Memory B cell (primary cell): ENCODE data around the gene AURKAIP1.
"Not testable (repeated sequence)": the region's sequence is repeated elsewhere in the genome, so short reads cannot be mapped to it uniquely, and the experiment has no call there.

Experiments used
- ATAC-seq: fragments of 150-1000 bp; cut with Tn5 transposase; 2 replicates; pipeline ENCODE4 v1.10.0; 2021; ENCODE audit warnings: low read depth, mild to moderate bottlenecking, moderate library complexity
- DNase-seq, 2 donors: peaks; one replicate each; pipeline ENCODE4 v3.0.0; 2022; ENCODE audit warnings: low spot score in 2 of 2
- H3K27ac Mint-ChIP-seq: one replicate; pipeline ENCODE4 v1.8.0; 2022; ENCODE audit warnings: mild to moderate bottlenecking, moderate library complexity, mixed read lengths
- H3K27me3 Mint-ChIP-seq: one replicate; pipeline ENCODE4 v1.8.0; 2022; ENCODE audit warnings: mixed read lengths
- H3K36me3 Mint-ChIP-seq: one replicate; pipeline ENCODE4 v1.8.0; 2022; ENCODE audit warnings: mild to moderate bottlenecking, mixed read lengths
- H3K4me1 Mint-ChIP-seq: one replicate; pipeline ENCODE4 v1.8.0; 2022; ENCODE audit warnings: mixed read lengths
- H3K4me3 Mint-ChIP-seq: one replicate; pipeline ENCODE4 v1.8.0; 2022; ENCODE audit warnings: mild to moderate bottlenecking, moderate library complexity, mixed read lengths
- H3K9me3 Mint-ChIP-seq: one replicate; pipeline ENCODE4 v1.8.0; 2022; ENCODE audit warnings: mixed read lengths

AURKAIP1 gene

DNA sequence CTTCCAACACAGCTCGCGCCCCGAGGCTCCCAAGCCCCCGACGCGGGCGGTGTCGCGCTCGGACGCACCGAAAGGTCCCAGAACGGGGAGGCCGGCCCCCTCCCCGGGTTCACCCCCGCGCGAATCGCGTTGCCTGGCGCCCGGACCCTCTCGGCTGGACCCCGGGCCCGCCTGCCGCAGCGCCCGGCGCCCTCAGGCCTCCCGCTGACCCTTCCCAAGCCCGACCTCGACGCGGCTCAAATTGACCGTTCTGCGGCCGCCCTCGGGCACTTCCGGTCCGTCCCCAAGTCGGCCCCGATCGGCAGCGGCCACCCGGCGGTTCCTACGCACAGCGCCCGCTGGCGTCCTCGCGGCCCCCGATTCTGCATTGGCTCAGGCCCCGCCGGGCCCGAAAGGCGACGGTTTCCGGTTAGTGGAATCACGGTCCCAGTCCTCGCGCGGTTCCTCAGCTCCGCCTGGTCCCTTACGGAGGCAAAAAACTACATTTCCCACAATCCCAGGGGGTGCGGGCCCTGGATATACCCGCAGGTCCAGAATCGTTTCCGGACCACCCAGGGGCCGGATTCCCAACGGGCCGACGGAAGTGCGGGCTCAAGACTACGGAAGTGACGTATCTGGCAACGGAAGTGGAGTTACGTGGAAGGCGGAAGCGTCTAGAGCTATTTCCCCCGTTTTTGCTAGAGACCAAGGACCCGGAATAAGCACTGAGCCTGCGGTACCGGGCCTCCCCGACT, at the start of gene AURKAIP1:
AURKAIP1 (minus strand) TSS at position 279 of the 734 bp plus-strand sequence. CDS start 451 bp downstream, outside the sequence.
- H3K9me3 Mint-ChIP-seq = no peaks in the 10 kb centered on the region
- H3K27me3 Mint-ChIP-seq = no peaks in the 10 kb centered on the region
- DNase-seq (peak; percentile 87 to 96), ATAC-seq (peak; percentile 84)
- peak within 1 kb of the TSS; percentile 85 for H3K27ac Mint-ChIP-seq
- H3K4me1 Mint-ChIP-seq = peaks cover 5% of the 10 kb centered on the region
- no peaks in the 10 kb centered on the region for H3K36me3 Mint-ChIP-seq
- H3K4me3 Mint-ChIP-seq = peak within 1 kb of the TSS; percentile 83

DNA sequence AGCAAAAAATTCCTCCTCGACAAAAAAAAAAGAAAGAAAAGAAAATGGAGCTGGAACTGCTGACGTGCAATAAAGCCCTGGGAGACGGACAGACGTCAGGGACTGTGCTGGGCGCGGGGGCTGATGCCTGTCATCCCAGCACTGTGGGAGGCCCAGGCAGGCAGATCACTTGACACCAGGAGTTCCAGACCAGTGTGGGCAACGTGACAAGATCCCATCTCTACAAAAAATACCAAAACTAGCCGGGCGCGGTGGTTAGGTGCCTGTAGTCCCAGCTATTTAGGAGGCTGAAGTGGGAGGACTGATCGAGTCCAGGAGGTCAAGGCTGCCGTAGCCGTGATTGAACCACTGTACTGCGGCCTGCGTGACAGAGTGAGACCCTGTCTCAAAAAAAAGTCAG, 49.7 kb upstream of the AURKAIP1 start:
- no peak for DNase-seq
- Mint-ChIP-seq H3K4me1 (peaks cover 3% of the 10 kb centered on the region), H3K36me3 (peaks cover 4% of the 10 kb centered on the region), H3K4me3 (no peak overlapping the region), H3K27me3 (peaks cover 24% of the 10 kb centered on the region), H3K9me3 (no peaks in the 10 kb centered on the region), H3K27ac (no peak overlapping the region)
- no peak for ATAC-seq

DNA sequence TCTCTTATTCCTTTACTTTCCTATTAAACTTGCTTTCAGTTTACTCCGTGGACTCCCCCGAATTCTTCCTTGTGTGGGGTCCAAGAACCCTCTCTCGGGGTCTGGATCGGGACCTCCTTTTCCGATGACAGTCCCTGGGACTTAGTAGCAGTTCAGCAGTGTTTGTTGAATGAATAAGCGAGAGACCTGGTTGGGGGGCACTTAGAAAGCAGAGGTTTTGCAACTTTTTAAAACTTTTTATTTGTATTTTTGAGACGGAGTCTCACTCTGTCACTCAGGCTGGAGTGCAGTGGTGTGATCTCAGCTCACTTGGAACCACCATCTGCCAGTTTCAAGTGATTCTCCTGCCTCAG, 48.2 kb upstream of the AURKAIP1 start:
- DNase-seq = no peak
- no peak overlapping the region for H3K4me3 Mint-ChIP-seq
- H3K36me3 Mint-ChIP-seq = peaks cover 2% of the 10 kb centered on the region
- no peak overlapping the region for H3K27ac Mint-ChIP-seq
- H3K4me1 Mint-ChIP-seq = peaks cover 3% of the 10 kb centered on the region
- H3K27me3 Mint-ChIP-seq = peaks cover 21% of the 10 kb centered on the region
- no peak for ATAC-seq
- H3K9me3 Mint-ChIP-seq = no peaks in the 10 kb centered on the region

DNA sequence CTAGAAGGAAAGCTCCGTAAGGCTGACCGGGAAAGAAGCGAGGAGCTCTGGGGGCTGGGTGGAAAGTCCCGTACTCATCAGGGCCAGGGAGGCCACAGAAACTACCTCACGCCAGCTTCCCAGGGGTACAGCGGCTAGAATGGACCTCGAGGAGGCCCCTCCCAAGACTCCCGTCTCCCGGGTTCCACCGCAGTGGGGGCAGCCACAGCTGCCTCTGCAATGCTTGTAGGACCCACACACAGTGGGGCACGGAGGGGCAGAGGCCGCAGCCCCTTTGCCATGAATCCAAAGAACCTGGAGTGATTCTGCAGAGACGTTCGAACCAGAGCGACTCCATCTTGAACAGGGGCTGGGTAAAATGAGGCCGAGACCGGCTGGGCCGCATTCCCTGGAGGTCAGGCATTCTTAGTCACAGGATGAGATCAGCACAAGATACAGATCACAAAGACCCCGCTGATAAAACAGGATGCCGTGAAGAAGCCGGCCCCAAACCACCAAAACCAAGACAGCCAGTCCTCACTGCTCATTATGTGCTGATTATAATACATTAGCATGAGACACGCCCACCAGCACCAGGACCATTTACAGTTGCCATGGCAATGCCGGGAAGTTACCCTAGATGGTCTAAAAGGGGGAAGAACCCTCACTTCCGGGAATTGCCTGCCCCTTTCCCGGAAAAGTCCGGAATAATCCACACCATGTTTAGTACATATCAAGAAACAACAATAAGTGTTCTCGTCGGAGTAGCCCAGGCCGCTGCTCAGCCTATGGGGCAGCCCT, 47.6 kb upstream of the AURKAIP1 start:
- Mint-ChIP-seq H3K4me1 (peaks cover 3% of the 10 kb centered on the region), H3K9me3 (no peaks in the 10 kb centered on the region), H3K4me3 (no peak overlapping the region), H3K36me3 (peaks cover 2% of the 10 kb centered on the region), H3K27ac (no peak overlapping the region), H3K27me3 (peaks cover 24% of the 10 kb centered on the region)
- ATAC-seq (peak; percentile 31), DNase-seq (no peak)

DNA sequence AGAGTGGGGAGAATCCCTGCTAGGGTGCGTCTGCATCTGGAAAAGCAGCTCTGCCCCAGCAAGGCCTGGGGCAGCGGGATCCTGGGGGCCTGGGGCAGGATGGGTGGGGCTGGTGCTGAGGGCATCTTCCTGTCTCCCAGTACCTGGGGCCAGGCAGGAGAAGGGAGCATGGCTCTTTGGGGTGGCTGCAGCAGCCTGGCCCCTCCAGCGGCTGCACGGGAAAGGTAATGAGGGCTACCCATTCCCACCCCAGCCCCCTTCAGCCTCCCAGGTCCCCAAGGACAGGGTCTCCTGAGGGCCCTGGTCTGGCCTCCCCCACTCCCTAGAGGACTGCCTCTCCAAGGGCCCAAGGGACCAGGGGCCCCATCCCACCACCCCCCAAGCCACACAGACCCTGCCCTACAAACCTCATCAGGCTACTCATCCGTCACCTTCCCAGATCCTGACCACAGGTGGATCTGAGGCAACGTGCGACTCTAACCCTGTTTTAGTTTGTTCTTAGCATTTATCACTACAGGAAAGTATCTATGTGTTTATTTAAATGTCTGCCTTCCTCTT, 47.0 kb upstream of the AURKAIP1 start:
- no peaks in the 10 kb centered on the region for H3K9me3 Mint-ChIP-seq
- no peak for DNase-seq
- no peak for ATAC-seq
- no peak overlapping the region for H3K27ac Mint-ChIP-seq
- peaks cover 3% of the 10 kb centered on the region for H3K4me1 Mint-ChIP-seq
- peaks cover 23% of the 10 kb centered on the region for H3K27me3 Mint-ChIP-seq
- peaks cover 2% of the 10 kb centered on the region for H3K36me3 Mint-ChIP-seq
- H3K4me3 Mint-ChIP-seq = no peak overlapping the region

DNA sequence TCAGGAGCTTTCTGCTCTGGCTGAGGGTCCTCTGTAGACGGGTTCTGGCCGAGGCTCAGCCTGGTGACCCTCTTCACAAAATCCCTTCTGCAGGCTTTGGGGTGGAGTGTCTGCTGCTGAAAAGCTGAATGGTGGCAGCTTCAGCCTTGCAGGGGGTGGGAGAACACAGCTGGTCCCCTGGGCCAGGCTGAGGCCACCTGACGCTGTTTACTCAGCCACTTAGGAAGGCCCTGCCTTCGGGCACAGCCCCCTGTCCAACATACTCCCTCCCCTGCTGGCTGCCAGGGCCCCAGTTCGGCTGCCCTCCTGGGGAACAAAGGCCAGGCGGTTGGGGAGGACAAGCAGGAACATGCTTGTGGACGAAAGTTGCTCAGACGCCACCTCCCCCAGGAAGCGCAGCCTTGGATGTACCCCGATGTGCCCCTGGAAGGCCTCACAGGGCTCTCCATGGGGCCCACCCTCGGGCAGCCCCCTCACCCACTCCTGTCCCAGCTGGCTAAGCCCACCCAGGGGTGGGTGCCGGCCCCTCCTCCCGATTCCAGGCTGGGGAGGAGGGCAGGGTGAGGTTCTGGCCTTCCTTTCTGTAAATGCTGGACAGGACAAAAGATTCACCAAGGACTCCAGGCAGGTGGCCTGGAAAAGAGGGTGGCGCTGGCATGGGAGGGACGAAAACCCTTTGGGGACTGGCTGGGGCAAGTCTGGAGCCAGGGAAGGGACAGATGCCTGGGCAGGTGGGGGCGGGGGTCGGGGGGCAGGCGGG, 46.3 kb upstream of the AURKAIP1 start, which contains the start of gene ANKRD65:
ANKRD65 (minus strand) TSS at position 130 of the 760 bp plus-strand sequence. CDS start 271 bp downstream, outside the sequence.
- Mint-ChIP-seq H3K4me3 (peak within 1 kb of the TSS; percentile 58), H3K36me3 (peaks cover 2% of the 10 kb centered on the region), H3K27ac (no peak within 1 kb of the TSS), H3K4me1 (peaks cover 3% of the 10 kb centered on the region), H3K9me3 (no peaks in the 10 kb centered on the region), H3K27me3 (peaks cover 21% of the 10 kb centered on the region)
- no peak for DNase-seq
- ATAC-seq = no peak

DNA sequence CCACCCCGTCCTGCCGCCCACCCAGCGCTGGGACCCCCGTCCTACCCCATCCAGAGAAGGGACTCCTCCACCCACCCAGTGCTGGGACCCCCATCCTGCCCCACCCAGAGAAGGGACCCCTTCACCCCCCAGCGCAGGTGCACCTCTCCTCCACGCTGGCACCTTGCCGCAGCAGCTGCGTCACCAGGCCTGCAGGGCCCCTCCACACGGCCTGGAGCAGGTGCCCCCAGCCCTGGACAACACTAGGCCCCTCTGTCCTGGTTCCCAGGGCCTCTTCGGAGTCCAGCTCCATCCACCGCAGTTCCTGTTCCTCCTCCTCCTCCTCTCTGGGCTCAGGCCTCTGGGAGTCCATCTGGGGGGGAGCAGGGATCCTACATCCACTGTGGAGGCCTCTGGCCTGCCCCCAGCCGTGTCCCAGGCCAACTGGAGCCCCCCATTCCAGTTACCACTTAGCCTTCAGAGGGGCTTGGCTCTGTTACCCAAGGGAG, 45.7 kb upstream of the AURKAIP1 start:
- H3K4me3 Mint-ChIP-seq = peak overlapping the region; percentile 58
- no peak overlapping the region for H3K27ac Mint-ChIP-seq
- H3K27me3 Mint-ChIP-seq = peaks cover 17% of the 10 kb centered on the region
- no peak for ATAC-seq
- peak in 1 of 2 donors; percentile 13 for DNase-seq
- H3K9me3 Mint-ChIP-seq = no peaks in the 10 kb centered on the region
- H3K4me1 Mint-ChIP-seq = peaks cover 3% of the 10 kb centered on the region
- H3K36me3 Mint-ChIP-seq = peaks cover 2% of the 10 kb centered on the region

DNA sequence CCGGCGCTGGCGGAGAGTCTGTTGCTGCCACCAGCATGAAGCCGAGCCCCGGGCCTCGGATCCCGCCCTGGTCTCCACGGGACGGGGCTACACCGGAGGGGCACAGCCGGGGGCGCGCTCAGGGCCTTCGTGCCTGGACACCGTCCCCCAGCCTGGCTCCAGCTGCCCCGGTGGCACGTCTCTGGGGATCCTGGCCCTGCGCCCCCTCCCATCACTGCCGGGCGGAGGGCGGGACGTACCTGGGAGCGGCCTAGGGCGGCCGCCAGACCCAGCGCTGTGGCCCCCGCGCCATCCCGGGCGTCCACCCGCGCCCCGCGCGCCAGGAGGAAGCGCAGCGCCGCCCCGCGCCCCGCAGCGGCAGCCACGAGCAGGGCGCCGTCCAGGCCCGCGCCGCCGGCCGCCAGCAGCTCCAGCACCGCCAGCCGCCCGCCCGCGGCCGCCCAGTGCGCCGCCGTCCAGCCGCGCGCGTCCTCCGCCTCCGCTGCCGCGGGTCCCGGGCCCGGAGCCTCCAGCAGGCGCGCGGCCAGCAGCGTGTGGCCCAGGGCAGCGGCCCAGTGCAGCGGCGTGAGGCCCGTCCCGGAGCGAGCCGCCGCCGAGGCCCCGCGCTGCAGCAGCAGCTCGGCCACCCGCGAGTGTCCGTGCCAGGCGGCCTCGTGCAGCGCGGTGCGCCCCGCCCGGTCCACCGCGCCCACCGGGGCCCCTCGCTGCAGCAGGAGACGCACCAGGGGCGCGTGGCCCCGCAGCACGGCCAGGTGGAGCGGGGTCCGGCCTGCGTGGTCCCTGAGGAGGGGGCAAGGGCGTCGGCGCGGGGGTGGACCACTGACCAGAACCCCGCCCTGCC, 45.0 kb upstream of the AURKAIP1 start:
- peaks cover 16% of the 10 kb centered on the region for H3K27me3 Mint-ChIP-seq
- H3K9me3 Mint-ChIP-seq = no peaks in the 10 kb centered on the region
- H3K4me3 Mint-ChIP-seq = no peak overlapping the region
- peaks cover 2% of the 10 kb centered on the region for H3K36me3 Mint-ChIP-seq
- H3K27ac Mint-ChIP-seq = no peak overlapping the region
- H3K4me1 Mint-ChIP-seq = peaks cover 3% of the 10 kb centered on the region
- no peak for DNase-seq
- ATAC-seq = peak; percentile 44

DNA sequence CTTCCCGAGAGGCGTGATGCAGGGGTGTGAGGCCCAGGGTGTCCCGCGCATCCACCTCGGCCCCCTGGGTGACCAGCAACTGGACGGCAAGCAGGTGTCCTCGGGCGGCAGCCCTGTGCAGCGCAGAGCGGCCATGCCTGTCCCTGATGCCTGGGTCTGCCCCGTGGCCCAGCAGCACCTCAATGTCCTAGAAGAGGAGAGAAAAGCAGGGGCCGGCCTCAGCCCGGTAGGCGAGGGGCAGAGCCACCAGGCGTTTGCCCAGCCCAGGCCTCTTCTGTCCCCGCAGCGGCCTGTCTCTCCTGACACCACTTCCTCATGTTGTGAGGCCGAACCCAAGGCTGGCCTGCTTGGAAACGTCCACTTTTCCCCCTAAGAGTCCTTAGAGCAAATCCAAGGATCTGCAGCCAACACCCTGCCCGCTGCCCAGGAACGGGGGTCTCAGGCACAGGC, 44.4 kb upstream of the AURKAIP1 start:
- H3K27ac Mint-ChIP-seq = no peak overlapping the region
- no peaks in the 10 kb centered on the region for H3K9me3 Mint-ChIP-seq
- peaks cover 3% of the 10 kb centered on the region for H3K4me1 Mint-ChIP-seq
- H3K27me3 Mint-ChIP-seq = peaks cover 14% of the 10 kb centered on the region
- ATAC-seq (no peak), DNase-seq (no peak)
- H3K36me3 Mint-ChIP-seq = peaks cover 2% of the 10 kb centered on the region
- H3K4me3 Mint-ChIP-seq = no peak overlapping the region

DNA sequence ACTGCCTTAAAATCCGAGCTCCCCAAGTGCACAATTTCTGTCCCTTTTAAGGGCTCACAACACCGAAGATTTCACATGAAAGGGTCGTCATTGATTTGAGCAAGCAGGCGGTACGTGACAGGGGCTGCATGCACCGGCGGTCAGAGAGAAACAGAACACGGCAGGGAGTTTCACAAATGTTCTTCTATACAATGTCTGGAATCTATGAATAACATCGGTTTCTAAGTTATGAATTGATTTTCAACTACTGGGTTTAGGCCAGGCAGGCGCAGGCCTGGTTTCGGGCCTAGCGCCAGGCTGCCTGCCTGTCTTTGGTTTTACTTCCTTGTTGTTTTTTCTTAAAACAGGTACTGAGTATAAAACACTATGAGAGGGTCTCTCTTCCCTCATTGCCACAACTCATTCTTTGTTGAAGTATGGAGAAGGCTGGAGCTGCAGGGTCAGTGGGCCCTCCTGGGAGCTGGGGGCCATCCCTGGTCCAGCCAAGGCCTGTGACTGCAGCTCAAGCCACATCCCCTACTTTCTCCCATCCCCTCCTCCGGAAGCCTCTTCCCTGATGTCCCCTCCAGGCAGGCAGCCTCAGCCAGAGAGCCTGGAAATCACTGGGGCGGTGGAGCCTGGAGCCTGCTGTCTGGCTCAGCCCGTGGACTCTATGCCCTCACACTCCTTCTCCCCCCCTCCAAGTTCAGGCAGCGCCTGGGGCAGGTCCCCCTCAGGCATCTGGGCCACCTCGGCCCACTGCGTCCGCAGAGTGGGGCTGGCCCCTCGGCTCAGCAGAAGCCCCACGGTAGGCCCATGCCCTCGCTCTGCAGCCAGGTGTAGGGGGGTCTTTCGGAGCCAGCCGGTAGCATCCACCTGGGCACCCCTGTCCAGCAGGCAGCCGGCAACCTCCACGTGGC, 43.7 kb upstream of the AURKAIP1 start:
- H3K27ac Mint-ChIP-seq = no peak overlapping the region
- H3K27me3 Mint-ChIP-seq = peaks cover 14% of the 10 kb centered on the region
- peaks cover 2% of the 10 kb centered on the region for H3K36me3 Mint-ChIP-seq
- H3K4me1 Mint-ChIP-seq = peaks cover 3% of the 10 kb centered on the region
- H3K9me3 Mint-ChIP-seq = no peaks in the 10 kb centered on the region
- DNase-seq (no peak), ATAC-seq (no peak)
- no peak overlapping the region for H3K4me3 Mint-ChIP-seq

DNA sequence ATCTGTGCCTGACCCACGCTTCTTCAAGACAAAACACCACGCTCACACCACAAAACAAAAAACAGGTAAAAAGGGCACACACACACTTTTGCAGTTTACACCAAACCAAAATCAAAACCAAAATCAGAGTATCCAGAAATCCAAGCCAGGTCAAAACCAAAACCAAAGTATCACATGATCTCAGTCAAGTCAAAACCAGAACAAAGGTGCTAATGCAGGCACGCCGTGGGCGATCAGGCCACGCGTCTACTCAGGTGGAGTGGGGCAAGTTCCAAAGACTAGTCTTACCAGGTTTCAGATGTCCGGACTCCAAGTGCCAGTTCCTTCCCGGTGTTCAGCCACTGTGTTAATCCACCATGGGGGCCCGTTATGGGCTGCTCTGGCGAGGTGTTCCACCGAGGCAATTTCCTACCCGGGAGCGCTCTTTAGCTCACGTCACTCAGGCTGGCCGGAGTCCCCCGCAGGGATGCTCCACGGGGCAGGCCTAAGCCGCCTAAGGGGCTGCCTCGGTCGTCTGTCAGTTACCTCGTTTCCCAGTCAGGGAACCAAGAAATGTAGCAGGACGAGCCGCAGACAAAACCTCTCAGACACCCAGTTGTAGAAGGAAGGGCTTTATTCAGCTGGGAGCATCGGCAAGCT, 42.9 kb upstream of the AURKAIP1 start:
- H3K9me3 Mint-ChIP-seq, DNase-seq, ATAC-seq, H3K4me1 Mint-ChIP-seq, H3K4me3 Mint-ChIP-seq, H3K36me3 Mint-ChIP-seq, H3K27ac Mint-ChIP-seq: not testable (repeated sequence)
- peaks cover 11% of the 10 kb centered on the region for H3K27me3 Mint-ChIP-seq

DNA sequence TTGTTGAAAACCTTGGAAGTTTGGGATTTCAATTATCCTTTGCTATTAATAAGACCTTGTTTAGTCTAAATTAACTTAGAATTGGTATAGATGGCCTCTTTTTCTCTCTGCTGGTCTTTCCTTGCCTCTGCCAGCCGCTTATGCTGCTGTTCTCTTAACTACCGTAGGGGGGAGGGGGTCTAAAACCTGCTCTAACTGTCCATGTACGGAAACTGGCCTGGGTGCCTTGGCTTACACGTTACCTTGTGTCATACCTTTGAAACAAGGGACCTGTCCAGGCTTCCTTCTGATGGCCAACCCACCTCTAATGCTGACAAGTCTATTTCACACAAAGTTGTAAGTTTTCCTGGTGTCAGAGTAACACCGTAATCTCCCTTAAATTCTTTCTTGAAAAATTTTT, 42.4 kb upstream of the AURKAIP1 start:
- not testable (repeated sequence) for H3K36me3 Mint-ChIP-seq, ATAC-seq, H3K9me3 Mint-ChIP-seq, H3K4me1 Mint-ChIP-seq, H3K4me3 Mint-ChIP-seq, DNase-seq, H3K27me3 Mint-ChIP-seq, H3K27ac Mint-ChIP-seq
